Stimulated activated CD8-positive, alpha-beta memory T cell treated with anti-CD3 and anti-CD28 coated beads, Interleukin-7, amount 100 ng/mL, for 4 hours (primary cell): ENCODE measurements around the gene IVD.
"Not testable (repeated sequence)": the region's sequence is repeated elsewhere in the genome, so short reads cannot be mapped to it uniquely, and the experiment has no call there.

Experiments
- DNase-seq, 2 donors: peaks; one replicate each; pipeline ENCODE4 v3.0.0-alpha.2; 2020; ENCODE audit warnings: low read depth in 2 of 2

Gene IVD

GRCh38 chr15:40438712-40439111 lies 33.1 kb downstream of the IVD start:
- DNase-seq = no peak

GRCh38 chr15:40439461-40439959 lies 33.9 kb downstream of the IVD start:
- DNase-seq = no peak

- peak in 1 of 2 donors; percentile 34 for DNase-seq
These were observed 34.6 kb downstream of the IVD start for GRCh38 chr15:40439960-40440742.

- DNase-seq = peak; percentile 90 to 96
These were observed 35.4 kb downstream of the IVD start, which contains the start of gene BAHD1 for GRCh38 chr15:40440743-40441564. Gene BAHD1, plus strand, starts transcription at chr15:40440953. Its CDS starts 17,512 bp downstream, at chr15:40458465.

- DNase-seq = peak in 1 of 2 donors; percentile 28
These were observed 36.3 kb downstream of the IVD start for GRCh38 chr15:40441565-40442531.

GRCh38 chr15:40443255-40443654 lies 37.7 kb downstream of the IVD start:
- no peak for DNase-seq

GRCh38 chr15:40443846-40444245 lies 38.3 kb downstream of the IVD start:
- no peak for DNase-seq

GRCh38 chr15:40444736-40445135 lies 39.1 kb downstream of the IVD start:
- DNase-seq = no peak

- no peak for DNase-seq
These were observed 39.9 kb downstream of the IVD start for GRCh38 chr15:40445421-40445922.

GRCh38 chr15:40446144-40446543 lies 40.5 kb downstream of the IVD start:
- DNase-seq = no peak

GRCh38 chr15:40448354-40448753 lies 42.8 kb downstream of the IVD start:
- DNase-seq = no peak

- no peak for DNase-seq
These were observed 43.7 kb downstream of the IVD start for GRCh38 chr15:40449275-40449674.

GRCh38 chr15:40450047-40450446 lies 44.5 kb downstream of the IVD start:
- DNase-seq = no peak

GRCh38 chr15:40451527-40452158 lies 46.0 kb downstream of the IVD start:
- DNase-seq = no peak

- no peak for DNase-seq
These were observed 46.9 kb downstream of the IVD start for GRCh38 chr15:40452296-40453090.

- DNase-seq = not testable (repeated sequence)
These were observed 48.3 kb downstream of the IVD start for GRCh38 chr15:40453941-40454340.

GRCh38 chr15:40454904-40455391 lies 49.4 kb downstream of the IVD start:
- no peak for DNase-seq

GRCh38 chr15:40456299-40456712 lies 50.7 kb downstream of the IVD start:
- DNase-seq = no peak

- DNase-seq = no peak
These were observed 51.1 kb downstream of the IVD start for GRCh38 chr15:40456738-40457137.
